B cell (primary cell): Measurements from ENCODE around the gene INSRR. TPM values are rescaled to one million over a fixed set of nuclear protein-coding genes. Genes with fewer than 3 reads are reported as not detected.

ENCODE experiments used
- ATAC-seq: fragments of 200-7000 bp; cut with Tn5 transposase; one replicate; pipeline ENCODE4 v1.10.0; 2021; ENCODE audit warnings: low read depth, mild to moderate bottlenecking, moderate number of reproducible peaks, moderate library complexity
- CTCF ChIA-PET: fragments of 350-600 bp; sonication (Branson Sonifier 250); formaldehyde crosslinking; loops from one replicate; lab custom pipeline; 2021; ENCODE audit warnings: antibody characterized with exemption, inconsistent platforms; lab: Charles Lee
- POLR2A ChIA-PET: fragments of 350-600 bp; sonication (Branson Sonifier 250); formaldehyde crosslinking; loops from one replicate; lab custom pipeline; 2021; ENCODE audit warnings: antibody characterized with exemption; lab: Charles Lee
- DNase-seq: peaks from one replicate; pipeline ENCODE4 v3.0.0; 2013
- H2AFZ ChIP-seq: 2 replicates; pipeline ENCODE4 v1.6.1; 2012; ENCODE audit warnings: mild to moderate bottlenecking, low read depth, low read length; ENCODE audit not compliant: insufficient read depth, poor library complexity, severe bottlenecking
- H3K27ac ChIP-seq, 2 donors: 1 replicate in 1 of 2; 2 replicates in 1 of 2; pipeline ENCODE4 v1.5.1; 2012 to 2013; ENCODE audit warnings: low read length in 2 of 2, mild to moderate bottlenecking in 2 of 2, moderate library complexity in 1 of 2
- H3K27me3 ChIP-seq, 4 experiments: fragments of 200-600 bp in 1 of 4; sonication (generic) in 1 of 4; replicated peaks in 1 of 4; 1 replicate in 2 of 4; 2 replicates in 2 of 4; pipeline versions ENCODE4 v1.6.1 to v1.7.0; 2013 to 2016; ENCODE audit warnings: low read length in 3 of 4, mild to moderate bottlenecking in 2 of 4, mixed read lengths in 1 of 4, moderate library complexity in 1 of 4; ENCODE audit not compliant: insufficient read depth in 4 of 4, control insufficient read depth in 3 of 4; ENCODE audit errors: control extremely low read depth in 1 of 4
- H3K36me3 ChIP-seq, 2 experiments: replicated peaks in 1 of 2; 1 replicate in 1 of 2; 2 replicates in 1 of 2; pipeline versions ENCODE4 v1.6.1 to v1.7.1; 2013; ENCODE audit warnings: low read length in 1 of 2; ENCODE audit not compliant: insufficient read depth in 2 of 2, control insufficient read depth in 1 of 2; ENCODE audit errors: control extremely low read depth in 1 of 2, extremely low read depth in 1 of 2
- H3K4me1 ChIP-seq, 2 donors: fragments of 200-600 bp in 1 of 2; sonication (generic) in 1 of 2; 1 replicate in 1 of 2; 2 replicates in 1 of 2; pipeline versions ENCODE4 v1.5.1 to v1.6.1; 2013 to 2017; ENCODE audit warnings: low read length in 2 of 2; ENCODE audit not compliant: control insufficient read depth in 2 of 2, insufficient read depth in 2 of 2
- H3K4me2 ChIP-seq: replicated peaks from 2 replicates; pipeline ENCODE3; 2012; ENCODE audit warnings: mild to moderate bottlenecking, low read depth, low read length; ENCODE audit not compliant: poor library complexity, severe bottlenecking
- H3K4me3 ChIP-seq, 5 experiments: fragments of 200-600 bp in 1 of 5; sonication (generic) in 1 of 5; 1 replicate in 3 of 5; 2 replicates in 2 of 5; pipeline versions ENCODE4 v1.5.1 to v1.7.0; 2011 to 2016; ENCODE audit warnings: low read length in 4 of 5, mild to moderate bottlenecking in 4 of 5, low read depth in 2 of 5, control low read depth in 1 of 5, moderate library complexity in 1 of 5; ENCODE audit not compliant: insufficient read depth in 1 of 5; ENCODE audit errors: control extremely low read depth in 1 of 5, extremely low read depth in 1 of 5
- H3K79me2 ChIP-seq: fragments of 200-600 bp; sonication (generic); one replicate; pipeline ENCODE4 v1.6.0; 2016; ENCODE audit warnings: low read length; ENCODE audit not compliant: control insufficient read depth, insufficient read depth
- H3K9ac ChIP-seq: fragments of 200-600 bp; sonication (generic); 2 replicates; pipeline ENCODE4 v1.6.1; 2017; ENCODE audit warnings: mild to moderate bottlenecking, low read length, moderate library complexity
- H3K9me3 ChIP-seq, 3 donors: one replicate each; pipeline versions ENCODE4 v1.6.1 to v1.7.1; 2013; ENCODE audit warnings: low read length in 2 of 3; ENCODE audit not compliant: control insufficient read depth in 2 of 3, insufficient read depth in 1 of 3; ENCODE audit errors: control extremely low read depth in 1 of 3
- H4K20me1 ChIP-seq: 2 replicates; pipeline ENCODE4 v1.6.0; 2012; ENCODE audit warnings: mild to moderate bottlenecking, low read length; ENCODE audit not compliant: insufficient read depth, control insufficient read depth, poor library complexity, severe bottlenecking
- H3K27ac Mint-ChIP-seq: one replicate; pipeline ENCODE4 v1.8.0; 2021; ENCODE audit warnings: mixed read lengths
- H3K27me3 Mint-ChIP-seq: one replicate; pipeline ENCODE4 v1.8.0; 2021; ENCODE audit warnings: mixed read lengths
- H3K4me1 Mint-ChIP-seq: one replicate; pipeline ENCODE4 v1.8.0; 2021; ENCODE audit warnings: mixed read lengths
- H3K4me3 Mint-ChIP-seq: one replicate; pipeline ENCODE4 v1.8.0; 2021; ENCODE audit warnings: mixed read lengths
- H3K9me3 Mint-ChIP-seq: one replicate; pipeline ENCODE4 v1.8.0; 2022; ENCODE audit warnings: mixed read lengths; ENCODE audit not compliant: insufficient read depth
- CTCF ChIP-seq: fragments of 200-600 bp; IDR thresholded peaks from one replicate; pipeline ENCODE4 v1.8.0; 2022; ENCODE audit warnings: antibody characterized with exemption, mild to moderate bottlenecking
- EZH2 ChIP-seq: IDR thresholded peaks from 2 replicates; pipeline ENCODE4 v1.6.1; 2012; ENCODE audit warnings: borderline replicate concordance, low read depth, mild to moderate bottlenecking, moderate library complexity, low read length; ENCODE audit not compliant: insufficient read depth, poor library complexity, severe bottlenecking
- WGBS: methylation state at CpG from one replicate; pipeline ENCODE4 v1.1.5; 2013; ENCODE audit warnings: missing lambda C conversion rate; ENCODE audit not compliant: insufficient coverage; 5-methylcytosine and 5-hydroxymethylcytosine counted together
- intact Hi-C: fragments of 100-400 bp; cut with micrococcal nuclease; formaldehyde crosslinking; loops from one replicate; pipeline ENCODE4 v1.10.0; 2022
- polyA plus RNA-seq: library from polyadenylated mRNA; depleted of rRNA; stranded (reverse); fragments of >200 nt; gene quantifications from 2 replicates; pipeline ENCODE4 v1.2.3, GENCODE V29; 2012
- total RNA-seq, 2 donors: library from RNA; stranded (reverse); fragments of 120-200 nt in 1 of 2; gene quantifications; 1 replicate in 1 of 2; 2 replicates in 1 of 2; pipeline versions ENCODE4 v1.2.3 to v1.2.4, GENCODE V29; 2013 to 2022

The INSRR gene
- total and polyA plus RNA-seq, 2 donors (not counting 1 experiment from before 2014, with no cell fraction given) = not detected

DNA sequence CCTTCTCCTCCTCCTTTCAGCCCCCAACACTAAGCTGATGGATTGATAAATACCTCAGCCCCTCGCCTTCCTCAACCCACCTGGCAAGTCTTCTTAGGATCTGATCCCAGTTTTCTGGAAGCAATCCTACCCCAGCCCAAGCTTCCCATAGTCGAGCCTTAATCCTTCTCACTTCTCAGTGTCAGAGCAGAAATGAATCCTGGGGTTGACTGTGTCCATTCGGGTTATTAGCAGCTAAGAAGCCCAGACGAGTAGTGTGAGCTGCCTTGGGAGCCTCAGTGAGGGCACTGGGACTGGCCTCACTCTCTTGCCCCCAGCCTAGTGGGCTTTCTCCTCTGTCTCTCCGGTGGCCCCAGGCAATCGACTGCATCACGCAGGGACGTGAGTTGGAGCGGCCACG lies 22.2 kb upstream of the INSRR start:
- no peaks in the 10 kb centered on the region for H4K20me1 ChIP-seq
- H2AFZ ChIP-seq = no peak overlapping the region
- ChIA-PET CTCF (interaction anchor here (0.8 to 1.1 kb wide), 2 partner anchors 9 to 490 kb away, joined by 3 to 8 read pairs; no protein-coding TSS in a partner anchor), POLR2A (no interaction called here)
- no peak overlapping the region for H3K4me2 ChIP-seq
- no peak overlapping the region for H3K9ac ChIP-seq
- H3K27me3 Mint-ChIP-seq = peaks cover 58% of the 10 kb centered on the region
- WGBS = 81% methylated on average over 10 of the region's 10 CpGs
- DNase-seq = no peak
- H3K4me3 ChIP-seq = no peak overlapping the region
- no peaks in the 10 kb centered on the region for H3K9me3 ChIP-seq
- ATAC-seq = no peak
- peaks cover 0 to 41% (median 4%) of the 10 kb centered on the region in 4 experiments for H3K27me3 ChIP-seq
- no peaks in the 10 kb centered on the region for H3K4me1 ChIP-seq
- H3K36me3 ChIP-seq = no peaks in the 10 kb centered on the region
- no peak for TF ChIP-seq CTCF
- TF ChIP-seq EZH2 = no peak
- H3K27ac Mint-ChIP-seq = no peak overlapping the region
- H3K79me2 ChIP-seq = no peaks in the 10 kb centered on the region
- intact Hi-C loops = no loop called here
- H3K4me3 Mint-ChIP-seq = no peak overlapping the region
- no peak overlapping the region for H3K27ac ChIP-seq
- H3K9me3 Mint-ChIP-seq = no peaks in the 10 kb centered on the region
- no peaks in the 10 kb centered on the region for H3K4me1 Mint-ChIP-seq

DNA sequence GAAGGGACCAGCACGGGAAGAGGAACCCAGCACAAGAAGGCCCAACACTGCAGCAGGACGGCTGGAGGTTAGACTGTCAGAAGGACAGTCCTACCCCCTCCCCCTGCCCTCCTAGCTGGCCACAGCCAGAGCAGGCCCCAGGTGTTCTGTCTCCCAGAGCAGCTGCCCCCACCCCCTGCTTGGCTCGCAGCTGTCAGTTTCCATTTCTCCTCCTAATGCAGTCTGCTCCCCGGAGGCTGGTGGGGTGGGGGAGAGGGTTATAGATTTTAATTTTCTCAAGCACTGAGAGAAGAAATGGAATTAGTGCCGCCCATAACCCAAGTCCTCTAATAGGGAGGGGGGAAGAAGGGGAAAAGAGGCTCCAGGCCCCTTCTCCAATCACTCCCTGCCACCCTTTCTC lies 21.6 kb upstream of the INSRR start:
- ATAC-seq (no peak), DNase-seq (no peak)
- POLR2A ChIA-PET = no interaction called here
- intact Hi-C loops = no loop called here
- Histone ChIP-seq H3K79me2 (no peaks in the 10 kb centered on the region), H3K27me3 (peaks cover 0 to 35% (median 4%) of the 10 kb centered on the region in 4 experiments), H3K9ac (no peak overlapping the region), H4K20me1 (no peaks in the 10 kb centered on the region), H3K4me2 (no peak overlapping the region), H3K4me3 (no peak overlapping the region), H3K4me1 (no peaks in the 10 kb centered on the region), H3K9me3 (no peaks in the 10 kb centered on the region), H2AFZ (no peak overlapping the region), H3K27ac (no peak overlapping the region), H3K36me3 (no peaks in the 10 kb centered on the region)
- 80% methylated on average over 2 of the region's 5 CpGs for WGBS
- Mint-ChIP-seq H3K4me3 (no peak overlapping the region), H3K27me3 (peaks cover 52% of the 10 kb centered on the region), H3K27ac (no peak overlapping the region), H3K4me1 (no peaks in the 10 kb centered on the region), H3K9me3 (no peaks in the 10 kb centered on the region)
- CTCF ChIA-PET = interaction anchor here (0.8 to 1.1 kb wide), 2 partner anchors 9 to 490 kb away, joined by 3 to 8 read pairs; no protein-coding TSS in a partner anchor
- TF ChIP-seq EZH2 (no peak), CTCF (no peak)
